ENCODE data around the gene ATXN10.

Gene ATXN10

DNA sequence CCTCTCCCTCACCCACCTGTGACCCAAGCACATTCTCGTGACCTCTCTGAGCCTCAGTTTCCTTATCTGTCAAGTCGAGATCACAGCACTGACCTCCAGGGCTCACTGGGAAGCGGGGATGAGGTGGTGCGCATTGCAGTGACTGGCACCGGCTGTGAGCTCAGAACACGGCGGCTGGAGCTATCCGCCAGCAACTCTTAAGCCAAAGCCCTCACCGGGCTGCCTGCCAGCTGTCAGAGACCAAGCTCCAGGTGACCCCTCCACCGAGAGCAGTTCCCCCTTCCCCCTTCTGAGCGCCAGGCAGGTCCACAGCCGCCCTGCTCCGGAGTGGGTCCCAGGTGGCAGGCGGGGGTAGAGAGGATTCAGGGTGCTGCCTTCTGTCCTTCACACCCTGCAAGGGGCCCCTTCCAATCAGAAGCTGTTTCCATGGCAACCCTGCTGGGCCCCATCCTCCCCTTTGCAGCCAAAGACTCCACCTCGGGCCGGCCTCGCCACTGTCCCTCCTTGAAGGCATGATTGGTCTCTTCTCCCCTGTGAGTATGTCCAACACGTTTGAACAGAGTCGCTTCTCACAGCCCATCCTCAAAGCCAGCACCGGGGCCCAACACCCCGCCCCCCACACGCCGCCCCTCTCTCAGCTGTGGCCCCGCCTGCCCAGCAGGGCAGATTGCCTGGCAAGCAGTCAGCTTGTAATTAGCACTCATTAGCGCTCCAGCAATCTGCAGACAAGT lies 206.6 kb downstream of the ATXN10 start:
- no peak for DNase-seq (ENCODE audit: low read depth in 2 of 2)

- no peak for DNase-seq (ENCODE audit: low read depth in 2 of 2)
Observed at GRCh38 chr22:45878901-45879551, 207.4 kb downstream of the ATXN10 start.

GRCh38 chr22:45879552-45879949 lies 207.9 kb downstream of the ATXN10 start:
- no peak for DNase-seq (ENCODE audit: low read depth in 2 of 2)

DNA sequence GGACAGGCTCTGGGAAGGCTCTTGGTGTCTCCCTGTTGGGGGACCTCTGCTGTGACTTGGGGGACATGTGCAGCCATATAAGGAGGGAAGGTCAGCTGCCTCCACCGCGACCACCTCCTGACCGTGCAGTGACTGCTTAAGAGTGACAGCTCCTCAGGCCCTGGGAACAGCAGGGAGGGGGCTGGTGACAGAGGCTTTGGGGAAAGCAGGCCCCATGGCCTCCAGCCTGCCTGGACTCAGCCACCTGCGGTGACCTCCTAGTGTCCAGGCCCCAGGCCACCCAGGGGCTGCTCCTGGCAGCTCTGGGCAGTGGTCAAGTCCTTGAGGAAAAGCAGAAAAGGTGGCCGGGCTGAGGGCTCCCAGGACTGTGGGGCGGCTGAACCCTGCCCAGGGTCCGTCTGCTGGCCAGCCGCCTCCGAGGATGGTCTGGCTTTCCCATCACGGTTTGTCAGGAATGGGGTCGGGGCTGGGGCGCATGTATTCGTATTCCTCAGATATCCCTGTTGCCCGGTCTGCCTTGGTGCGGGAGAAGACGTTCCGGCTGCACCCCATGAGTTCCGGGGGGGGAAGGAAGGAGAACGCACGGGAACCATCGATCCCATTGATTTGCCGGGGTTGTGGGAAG lies 208.6 kb downstream of the ATXN10 start:
- no peak for DNase-seq (ENCODE audit: low read depth in 2 of 2)

DNA sequence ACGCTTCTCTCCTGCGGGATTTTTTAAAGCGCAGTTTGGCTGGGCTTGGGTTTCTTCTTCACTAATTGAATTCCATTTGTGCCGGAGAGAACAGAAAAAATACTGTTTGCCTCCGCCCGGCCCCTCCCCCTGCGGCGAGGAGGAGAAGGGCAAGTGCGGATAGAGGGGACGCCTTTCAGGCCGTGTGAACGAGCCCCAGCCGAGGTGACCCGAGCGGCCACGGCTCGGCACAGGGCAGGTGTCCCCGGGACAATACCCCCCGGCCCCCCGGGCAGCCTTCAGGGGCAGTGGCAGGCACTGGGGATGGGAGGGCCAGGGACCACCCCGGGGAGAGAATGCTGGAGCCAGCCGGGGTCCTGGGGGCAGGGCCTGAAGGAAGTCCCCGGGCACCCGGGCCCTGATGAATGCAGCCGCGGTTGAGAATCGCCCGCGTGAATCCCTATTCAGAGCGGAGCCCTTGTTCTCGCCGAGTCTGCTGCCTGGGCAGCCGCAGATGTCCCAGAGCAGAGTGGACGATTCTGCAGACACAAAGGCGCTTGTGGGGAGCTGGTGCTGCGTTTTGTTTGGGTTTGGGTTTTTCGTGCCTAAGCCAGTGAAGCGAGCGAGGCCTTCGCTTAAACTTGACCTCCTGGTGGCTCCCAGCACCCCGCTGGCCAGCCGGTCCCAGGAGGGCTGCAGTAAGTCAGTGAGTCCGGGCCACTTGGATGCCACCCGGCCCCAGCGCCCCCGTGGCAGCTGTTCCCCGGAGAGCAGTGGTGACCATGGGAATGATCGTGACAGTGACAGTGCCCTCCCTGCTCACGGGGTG lies 209.3 kb downstream of the ATXN10 start:
- no peak for DNase-seq (ENCODE audit: low read depth in 2 of 2)

- no peak for DNase-seq (ENCODE audit: low read depth in 2 of 2)
Observed at GRCh38 chr22:45881524-45881875, 209.9 kb downstream of the ATXN10 start.

GRCh38 chr22:45882881-45883810 lies 211.5 kb downstream of the ATXN10 start:
- no peak for DNase-seq (ENCODE audit: low read depth in 2 of 2)

DNA sequence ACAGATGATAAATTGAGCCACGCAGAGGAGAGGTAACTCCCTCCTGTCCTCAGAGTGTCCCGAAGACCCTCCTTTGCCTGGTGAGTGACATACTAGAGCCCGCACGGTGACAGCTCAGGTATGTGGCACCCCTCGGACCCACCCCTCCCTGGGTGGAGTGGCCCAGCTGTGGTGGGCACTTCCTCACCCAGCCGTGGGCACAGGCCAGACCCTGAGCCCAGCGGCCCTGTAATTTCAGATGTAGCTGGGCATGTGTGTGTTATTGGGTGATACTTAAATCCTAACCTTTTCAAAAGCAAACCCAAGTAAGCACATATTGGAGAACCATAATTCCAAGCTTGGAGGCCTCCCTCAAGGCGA lies 212.2 kb downstream of the ATXN10 start:
- DNase-seq (ENCODE audit: low read depth in 2 of 2) = no peak

- no peak for DNase-seq (ENCODE audit: low read depth in 2 of 2)
Observed at GRCh38 chr22:45884201-45885062, 212.8 kb downstream of the ATXN10 start.

GRCh38 chr22:45885171-45885840 lies 213.7 kb downstream of the ATXN10 start:
- no peak for DNase-seq (ENCODE audit: low read depth in 2 of 2)

DNA sequence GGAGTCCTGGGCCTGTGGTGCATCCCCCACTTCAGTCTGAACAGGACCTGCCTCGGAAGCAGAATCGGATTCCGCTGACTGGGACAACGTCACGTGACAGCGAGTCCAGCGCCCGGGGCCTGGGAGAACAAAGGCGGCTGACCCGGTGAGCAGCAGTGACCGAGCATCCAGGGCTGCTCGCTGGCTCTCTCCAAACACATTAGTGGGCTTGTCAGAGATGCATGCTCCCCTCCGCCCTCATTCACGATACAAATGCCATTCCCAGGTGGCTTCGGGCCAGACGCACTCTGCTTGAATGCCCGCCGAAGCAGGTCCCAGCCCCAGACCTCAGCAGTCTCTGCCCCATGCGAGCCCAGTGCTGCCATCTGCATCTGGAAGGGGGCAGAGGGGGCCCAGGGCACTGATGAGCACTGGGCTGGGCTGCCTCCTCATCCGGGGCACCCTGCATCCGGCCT lies 214.3 kb downstream of the ATXN10 start:
- DNase-seq (ENCODE audit: low read depth in 2 of 2) = no peak

- DNase-seq (ENCODE audit: low read depth in 2 of 2) = no peak
Observed at GRCh38 chr22:45886540-45886939, 214.9 kb downstream of the ATXN10 start.

GRCh38 chr22:45887202-45888131 lies 215.8 kb downstream of the ATXN10 start:
- DNase-seq (ENCODE audit: low read depth in 2 of 2) = no peak

GRCh38 chr22:45888221-45889092 lies 216.8 kb downstream of the ATXN10 start:
- no peak for DNase-seq (ENCODE audit: low read depth in 2 of 2)

GRCh38 chr22:45889093-45889538 lies 217.5 kb downstream of the ATXN10 start:
- no peak for DNase-seq (ENCODE audit: low read depth in 2 of 2)

DNA sequence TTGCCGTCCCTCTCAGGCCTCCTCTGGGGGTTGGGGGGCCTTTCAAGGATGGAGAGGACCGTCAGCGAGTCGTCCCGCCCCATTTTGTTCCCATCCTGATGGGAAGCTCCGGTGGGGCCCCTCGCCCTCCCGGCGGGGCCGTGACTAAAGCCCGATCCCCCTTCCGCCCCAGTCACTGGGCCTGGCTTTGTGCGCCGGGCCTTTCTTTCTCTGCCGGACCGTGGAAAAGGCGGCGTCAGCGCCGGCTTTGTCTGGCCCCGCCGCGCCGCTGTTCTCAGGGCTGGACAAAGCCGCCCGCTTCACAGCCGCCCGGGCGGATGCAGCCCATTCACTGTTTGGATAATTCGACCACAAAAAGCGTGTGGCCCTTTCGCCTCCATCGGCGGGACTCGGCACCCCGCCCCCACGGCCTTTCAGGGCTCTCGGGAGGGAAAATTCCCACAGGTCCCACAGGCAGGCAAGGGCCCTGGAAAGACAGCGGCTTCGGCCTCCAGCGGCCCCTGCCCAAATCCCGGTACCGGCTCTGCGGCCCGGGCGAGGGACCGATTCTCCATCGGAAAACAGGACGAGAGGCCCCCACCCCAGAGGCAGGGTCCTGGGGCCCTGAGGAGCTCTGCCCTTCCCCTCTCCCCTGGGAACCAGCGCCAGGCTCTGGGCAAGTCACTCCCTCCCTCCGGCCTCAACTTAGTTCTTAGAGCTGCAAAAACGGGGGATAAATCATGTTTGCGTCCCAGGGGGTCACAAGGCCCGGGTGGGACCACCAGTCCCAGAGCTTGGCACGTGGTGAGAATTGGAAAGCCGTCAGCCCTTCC lies 218.1 kb downstream of the ATXN10 start:
- no peak for DNase-seq (ENCODE audit: low read depth in 2 of 2)

DNA sequence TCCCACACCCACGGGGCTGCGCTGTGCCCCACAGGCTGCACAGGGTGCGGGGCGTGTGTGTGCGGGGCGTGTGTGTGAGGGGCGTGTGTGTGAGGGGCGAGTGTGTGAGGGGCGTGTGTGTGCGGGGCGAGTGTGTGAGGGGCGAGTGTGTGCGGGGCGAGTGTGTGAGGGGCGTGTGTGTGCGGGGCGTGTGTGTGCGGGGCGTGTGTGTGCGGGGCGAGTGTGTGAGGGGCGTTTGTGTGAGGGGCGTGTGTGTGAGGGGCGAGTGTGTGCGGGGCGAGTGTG lies 218.7 kb downstream of the ATXN10 start:
- no peak for DNase-seq (ENCODE audit: low read depth in 2 of 2)

Measured in fibroblast of skin of left quadriceps (primary cell).